HCT116 (cell line): ENCODE results near the gene LRSAM1. TPM values are rescaled to one million over a fixed set of nuclear protein-coding genes. Genes with fewer than 3 reads are reported as not detected.

Experiments
- ATAC-seq: fragments of 200-7000 bp; cut with Tn5 transposase; 2 replicates; pipeline ENCODE4 v1.9.1; 2020; ENCODE audit warnings: mild to moderate bottlenecking, moderate library complexity
- BruUV-seq: library from RNA; stranded (reverse); fragments of 400-500 nt; replicated peaks from 2 replicates; lab custom pipeline; 2021; lab: Mats Ljungman, UMichigan
- CTCF ChIA-PET: fragments of 300-600 bp; sonication (Branson Sonifier 250); formaldehyde crosslinking; loops from one replicate; lab custom pipeline; 2021; ENCODE audit warnings: antibody characterized with exemption; lab: Charles Lee
- POLR2A ChIA-PET: fragments of 300-600, 350-600 bp; sonication (Branson Sonifier 250); formaldehyde crosslinking; loops from one replicate; lab custom pipeline; 2021; ENCODE audit warnings: antibody characterized with exemption; lab: Charles Lee
- RAD21 ChIA-PET, 2 experiments: fragments of 300-600 bp; sonication (Branson Sonifier 250); formaldehyde crosslinking; loops; one replicate each; lab custom pipeline; 2023; ENCODE audit warnings: low total read pairs in 2 of 2; ENCODE audit not compliant: uncharacterized antibody in 2 of 2, unreplicated experiment in 2 of 2, low non-redundant PET in 1 of 2; lab: Charles Lee
- DNase-seq: peaks from one replicate; pipeline ENCODE4 v3.0.0-alpha.2; 2010; ENCODE audit warnings: low read depth, low spot score
- H2AFZ ChIP-seq: fragments of 200-600 bp; shearing (Covaris generic), sonication (generic); 2 replicates; pipeline ENCODE4 v1.6.1; 2017; ENCODE audit warnings: low read depth, mixed run types, mixed read lengths, antibody characterized with exemption, low read length; ENCODE audit not compliant: poor library complexity, severe bottlenecking
- H3K27ac ChIP-seq: 2 replicates; pipeline ENCODE4 v1.5.1; 2012; ENCODE audit warnings: low read depth, low read length
- H3K27me3 ChIP-seq: fragments of 200-600 bp; sonication (generic); 2 replicates; pipeline ENCODE4 v1.6.1; 2016; ENCODE audit warnings: mixed run types, low read length, mixed read lengths; ENCODE audit not compliant: insufficient read depth
- H3K36me3 ChIP-seq, 2 experiments: fragments of 200-500 bp in 1 of 2; fragments of 200-600 bp in 1 of 2; sonication (Bioruptor generic) in 1 of 2; sonication (generic) in 1 of 2; 2 replicates each; pipeline versions ENCODE4 v1.5.1 to v1.6.1; 2014 to 2016; ENCODE audit warnings: low read length in 2 of 2, inconsistent platforms in 1 of 2, mixed read lengths in 1 of 2, mixed run types in 1 of 2; ENCODE audit not compliant: insufficient read depth in 2 of 2, control insufficient read depth in 1 of 2
- H3K4me1 ChIP-seq, 2 experiments: fragments of 200-600 bp in 1 of 2; sonication (generic) in 1 of 2; 2 replicates each; pipeline versions ENCODE4 v1.5.1 to v1.6.1; 2012 to 2017; ENCODE audit warnings: low read length in 2 of 2, inconsistent platforms in 1 of 2, mild to moderate bottlenecking in 1 of 2, mixed read lengths in 1 of 2, mixed run types in 1 of 2, moderate library complexity in 1 of 2; ENCODE audit not compliant: insufficient read depth in 2 of 2, control insufficient read depth in 1 of 2
- H3K4me2 ChIP-seq: fragments of 200-600 bp; sonication (generic); 2 replicates; pipeline ENCODE4 v1.6.1; 2017; ENCODE audit warnings: mixed run types, low read length, mixed read lengths
- H3K4me3 ChIP-seq, 2 experiments: fragments of 200-600 bp in 1 of 2; sonication (generic) in 1 of 2; replicated peaks in 1 of 2; 2 replicates each; pipeline ENCODE4 v1.5.1; 2011 to 2016; ENCODE audit warnings: low read length in 2 of 2, control low read depth in 1 of 2, low read depth in 1 of 2, mild to moderate bottlenecking in 1 of 2, mixed read lengths in 1 of 2, mixed run types in 1 of 2
- H3K79me2 ChIP-seq: fragments of 200-600 bp; sonication (generic); 2 replicates; pipeline ENCODE4 v1.6.1; 2017; ENCODE audit warnings: mild to moderate bottlenecking, mixed run types, low read length, moderate library complexity, mixed read lengths; ENCODE audit not compliant: insufficient read depth
- H3K9ac ChIP-seq: fragments of 200-600 bp; sonication (generic); 2 replicates; pipeline ENCODE4 v1.6.1; 2016; ENCODE audit warnings: low read length, mixed read lengths
- H3K9me2 ChIP-seq: fragments of 200-600 bp; sonication (generic), shearing (Covaris generic); 2 replicates; pipeline ENCODE4 v1.6.1; 2017; ENCODE audit warnings: mixed run types, mild to moderate bottlenecking, moderate library complexity; ENCODE audit not compliant: insufficient read depth
- H3K9me3 ChIP-seq, 2 experiments: fragments of 200-500 bp in 1 of 2; fragments of 200-600 bp in 1 of 2; sonication (Bioruptor generic) in 1 of 2; sonication (generic) in 1 of 2; 2 replicates each; pipeline ENCODE4 v1.6.1; 2014 to 2017; ENCODE audit warnings: low read length in 2 of 2, mixed read lengths in 2 of 2, inconsistent platforms in 1 of 2, low read depth in 1 of 2, mild to moderate bottlenecking in 1 of 2, mixed run types in 1 of 2, moderate library complexity in 1 of 2; ENCODE audit not compliant: control insufficient read depth in 1 of 2, insufficient read depth in 1 of 2
- H4K20me1 ChIP-seq: fragments of 200-600 bp; sonication (generic), shearing (Covaris generic); 2 replicates; pipeline ENCODE4 v1.6.1; 2017; ENCODE audit warnings: mixed run types, mild to moderate bottlenecking, moderate library complexity; ENCODE audit not compliant: insufficient read depth
- CTCF ChIP-seq, 3 experiments: fragments of 200-600 bp in 1 of 3; sonication (generic) in 1 of 3; IDR thresholded peaks in 2 of 3; conservative IDR thresholded peaks in 1 of 3; 2 replicates each; pipeline ENCODE4 v1.5.1; 2012 to 2017; ENCODE audit warnings: low read depth in 2 of 3, low read length in 2 of 3, antibody characterized with exemption in 1 of 3, borderline replicate concordance in 1 of 3, control low read depth in 1 of 3, mild to moderate bottlenecking in 1 of 3, mixed read lengths in 1 of 3, mixed run types in 1 of 3, moderate library complexity in 1 of 3; ENCODE audit not compliant: insufficient read depth in 1 of 3
- EGR1 ChIP-seq: IDR thresholded peaks from 2 replicates; pipeline ENCODE4 v1.6.1; 2012; ENCODE audit warnings: low read depth
- ELF1 ChIP-seq: IDR thresholded peaks from 2 replicates; pipeline ENCODE4 v1.6.1; 2012; ENCODE audit warnings: low read depth, borderline replicate concordance
- EZH2phosphoT487 ChIP-seq: fragments of 200-600 bp; IDR thresholded peaks from 2 replicates; pipeline ENCODE4 v1.6.1; 2018; ENCODE audit warnings: antibody characterized with exemption, borderline replicate concordance
- MAX ChIP-seq: IDR thresholded peaks from 2 replicates; pipeline ENCODE4 v1.6.1; 2012
- POLR2AphosphoS5 ChIP-seq: IDR thresholded peaks from 2 replicates; pipeline ENCODE4 v1.6.1; 2011; ENCODE audit warnings: mild to moderate bottlenecking, low read depth, low read length, moderate library complexity
- RAD21 ChIP-seq: IDR thresholded peaks from 2 replicates; pipeline ENCODE4 v1.6.1; 2012; ENCODE audit warnings: low read depth, mild to moderate bottlenecking
- intact Hi-C: fragments of 100-400 bp; cut with micrococcal nuclease; formaldehyde crosslinking; loops from 2 replicates; pipeline ENCODE4 v1.10.0; 2022
- total RNA-seq: library from RNA; stranded (reverse); gene quantifications from one replicate; pipeline ENCODE4 v1.2.1, GENCODE V29; 2021; ENCODE audit not compliant: unreplicated experiment

LRSAM1 gene
- total RNA-seq, 1 experiment from 2014 or later = 25.9 TPM

DNA sequence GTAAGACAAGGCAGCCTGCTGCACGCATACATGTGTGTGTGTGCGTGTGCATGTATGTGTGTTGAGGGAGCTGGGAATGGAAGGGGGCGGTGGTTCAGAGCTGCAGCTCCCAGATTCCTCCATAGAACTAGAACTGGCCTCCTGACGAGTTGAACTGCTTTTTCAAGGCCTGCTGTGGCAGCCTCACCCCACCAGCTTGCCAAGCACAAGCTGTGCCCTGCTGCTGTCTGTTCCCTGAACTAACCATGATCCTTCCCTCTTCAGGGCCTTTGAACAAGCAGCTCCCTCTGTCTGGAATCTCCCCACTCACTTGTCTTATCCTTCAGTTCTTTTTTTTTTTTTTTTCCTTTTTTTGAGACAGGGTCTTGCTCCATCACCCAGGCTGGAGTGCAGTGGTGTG is 22.6 kb downstream of the LRSAM1 start:
- no TSS peak for BruUV-seq

More for the DNA sequence above, 22.6 kb downstream of the LRSAM1 start:
- intact Hi-C loops = no loop called here
- no peak for TF ChIP-seq EZH2phosphoT487
- no peak for TF ChIP-seq MAX
- TF ChIP-seq POLR2AphosphoS5 = no peak
- no peak for TF ChIP-seq RAD21
- no peak for TF ChIP-seq ELF1
- no peak for TF ChIP-seq EGR1
- no peak for TF ChIP-seq CTCF (IDR thresholded peaks at IDR 0.05 in 2 of 3, conservative IDR thresholded peaks at IDR 0.05 in 1 of 3; ENCODE audit: borderline replicate concordance in 1 of 3, insufficient read depth in 1 of 3, low read depth in 2 of 3, low read length in 2 of 3)
- Histone ChIP-seq H3K27me3 (no peaks in the 10 kb centered on the region), H3K36me3 (peaks cover 0 to under 1% of the 10 kb centered on the region in 2 experiments; a peak in 1 of 4 replicates), H3K4me1 (no peaks in the 10 kb centered on the region), H3K9ac (no peak overlapping the region), H3K4me3 (no peak overlapping the region), H3K4me2 (no peak overlapping the region), H3K9me3 (no peaks in the 10 kb centered on the region), H4K20me1 (no peaks in the 10 kb centered on the region), H3K9me2 (no peaks in the 10 kb centered on the region), H3K27ac (no peak overlapping the region), H2AFZ (no peak overlapping the region), H3K79me2 (no peaks in the 10 kb centered on the region)
- ChIA-PET CTCF (no interaction called here), RAD21 (interaction anchor here in 1 of 2 experiments (0.7 kb wide), 1 partner anchor 263 kb away, joined by 3 read pairs; no protein-coding TSS in a partner anchor), POLR2A (no interaction called here)
- ATAC-seq = no peak
- no peak for DNase-seq
